SU-DHL-6 (cell line): ENCODE results near the gene POLN.

Experiments used
- CTCF ChIP-seq: fragments of 200-600 bp; sonication (generic); IDR thresholded peaks from one replicate; pipeline ENCODE4 v1.5.1; 2017; ENCODE audit warnings: antibody characterized with exemption, mild to moderate bottlenecking, low read length, moderate library complexity; ENCODE audit not compliant: insufficient read depth, poor library complexity, severe bottlenecking
- EZH2phosphoT487 ChIP-seq: fragments of 200-600 bp; sonication (generic), shearing (Covaris generic); conservative IDR thresholded peaks from 2 replicates; pipeline ENCODE4 v1.6.1; 2018; ENCODE audit warnings: mild to moderate bottlenecking, antibody characterized with exemption, low read length, moderate library complexity, mixed read lengths

DNA sequence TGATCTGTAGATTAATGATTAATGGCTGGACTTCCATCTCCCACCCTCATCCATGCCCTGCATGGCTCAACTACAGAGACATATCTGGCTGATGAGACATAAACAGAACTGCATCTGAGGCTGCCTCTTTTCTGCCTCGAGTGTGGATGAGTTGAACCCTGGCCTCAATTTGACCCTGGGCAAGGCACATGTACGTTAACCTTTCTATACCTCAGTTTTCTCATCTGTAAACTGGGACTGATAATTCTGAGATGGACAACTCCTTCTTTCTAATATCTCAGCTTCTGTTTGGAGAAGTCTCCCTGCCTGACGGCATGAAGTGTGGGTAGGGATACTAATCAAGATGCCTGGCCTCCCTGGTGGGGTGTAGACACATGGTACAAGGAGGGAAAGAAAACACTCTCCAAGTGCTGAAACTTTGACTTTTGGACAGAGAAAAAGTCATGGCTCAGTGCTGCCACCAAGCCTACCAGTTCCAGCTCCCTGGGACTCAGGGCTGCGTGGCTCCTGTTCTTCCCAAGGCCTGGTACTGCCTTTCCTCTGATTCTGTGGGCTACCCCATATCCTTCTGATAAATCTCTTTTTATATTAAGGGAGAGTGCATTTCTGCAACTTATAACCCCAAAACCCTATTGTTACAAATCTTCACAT is 64.4 kb downstream of the POLN start:
- TF ChIP-seq CTCF (no peak), EZH2phosphoT487 (no peak)
